Panc1 (cell line): Measurements from ENCODE around the gene AKAP13. TPM values are rescaled to one million over a fixed set of nuclear protein-coding genes. Genes with fewer than 3 reads are reported as not detected.

Experiments
- ATAC-seq: fragments of 200-7000 bp; cut with Tn5 transposase; 2 replicates; pipeline ENCODE4 v1.9.1; 2020; ENCODE audit warnings: mild to moderate bottlenecking, moderate library complexity
- BruUV-seq: library from RNA; stranded (reverse); fragments of 400-500 nt; replicated peaks from 2 replicates; lab custom pipeline; 2021; lab: Mats Ljungman, UMichigan
- CTCF ChIA-PET: fragments of 300-600 bp; sonication (Branson Sonifier 250); formaldehyde crosslinking; loops from one replicate; lab custom pipeline; 2022; ENCODE audit warnings: antibody characterized with exemption; lab: Charles Lee
- POLR2A ChIA-PET: fragments of 300-600 bp; sonication (Branson Sonifier 250); formaldehyde crosslinking; loops from one replicate; lab custom pipeline; 2022; ENCODE audit warnings: antibody characterized with exemption; lab: Charles Lee
- DNase-seq: peaks from one replicate; pipeline ENCODE4 v3.0.0-alpha.2; 2010; ENCODE audit warnings: low read depth, low spot score
- H3K27ac ChIP-seq: 2 replicates; pipeline ENCODE4 v1.5.1; 2011; ENCODE audit warnings: mild to moderate bottlenecking, low read length, inconsistent platforms
- H3K27me3 ChIP-seq: fragments of 200-500 bp; sonication (Bioruptor generic); 2 replicates; pipeline ENCODE4 v1.6.0; 2014; ENCODE audit warnings: low read length, inconsistent platforms; ENCODE audit not compliant: control insufficient read depth, insufficient read depth
- H3K36me3 ChIP-seq: fragments of 200-500 bp; sonication (Bioruptor generic); 2 replicates; pipeline ENCODE4 v1.5.1; 2014; ENCODE audit warnings: inconsistent platforms, mild to moderate bottlenecking, low read length, moderate library complexity; ENCODE audit not compliant: control insufficient read depth, insufficient read depth
- H3K4me1 ChIP-seq: 2 replicates; pipeline ENCODE4 v1.5.1; 2011; ENCODE audit warnings: inconsistent platforms, mild to moderate bottlenecking, low read length, moderate library complexity; ENCODE audit not compliant: control insufficient read depth, insufficient read depth
- H3K4me3 ChIP-seq, 2 experiments: 2 replicates each; pipeline ENCODE4 v1.5.1; 2011 to 2012; ENCODE audit warnings: low read depth in 2 of 2, low read length in 2 of 2, mild to moderate bottlenecking in 2 of 2, inconsistent platforms in 1 of 2, moderate library complexity in 1 of 2
- H3K9me3 ChIP-seq: fragments of 200-500 bp; sonication (Bioruptor generic); 2 replicates; pipeline ENCODE4 v1.5.1; 2014; ENCODE audit warnings: low read depth, mild to moderate bottlenecking, inconsistent platforms, low read length, moderate library complexity; ENCODE audit not compliant: control insufficient read depth, insufficient read depth
- POLR2AphosphoS5 ChIP-seq: IDR thresholded peaks from 2 replicates; pipeline ENCODE4 v1.6.1; 2012; ENCODE audit warnings: mild to moderate bottlenecking, low read depth, low read length, moderate library complexity
- SIN3A ChIP-seq: IDR thresholded peaks from 2 replicates; pipeline ENCODE4 v1.6.1; 2012; ENCODE audit warnings: low read depth, mild to moderate bottlenecking, low read length, moderate library complexity, borderline replicate concordance; ENCODE audit not compliant: insufficient read depth
- TCF7L2 ChIP-seq: IDR thresholded peaks from 2 replicates; pipeline ENCODE4 v1.6.1; 2011; ENCODE audit warnings: mild to moderate bottlenecking, low read depth, low read length, inconsistent platforms
- in situ Hi-C: cut with HindIII; loops from 2 replicates; pipeline ENCODE4 v1.10.0; 2016; ENCODE audit warnings: low sequenced_read_pairs, low pct_unique_long_range_greater_than_20kb
- intact Hi-C: fragments of 100-400 bp; cut with micrococcal nuclease; formaldehyde crosslinking; loops from one replicate; pipeline ENCODE4 v1.10.0; 2022; ENCODE audit not compliant: unreplicated experiment
- total RNA-seq: library from RNA; stranded (reverse); gene quantifications from one replicate; pipeline ENCODE4 v1.2.1, GENCODE V29; 2021; ENCODE audit not compliant: unreplicated experiment
- TF ChIP-seq, protein P1 (sequence below), 2 experiments: IDR thresholded peaks; 2 replicates each; pipeline ENCODE4 v1.6.1; 2011 to 2012; ENCODE audit warnings: low read depth in 2 of 2, control low read depth in 1 of 2, low read length in 1 of 2, mild to moderate bottlenecking in 1 of 2, moderate library complexity in 1 of 2; ENCODE audit not compliant: insufficient read depth in 1 of 2
- TF ChIP-seq, protein P2 (sequence below): fragments of 450-650 bp; IDR thresholded peaks from 2 replicates; pipeline ENCODE4 v1.5.1; 2017; ENCODE audit warnings: mild to moderate bottlenecking

Gene AKAP13
- total RNA-seq, 1 experiment from 2014 or later: 94.2 TPM

- BruUV-seq: no TSS peak
- ChIA-PET CTCF (no interaction called here), POLR2A (no interaction called here)
- in situ Hi-C loops (no loop called here), intact Hi-C loops (no loop called here)
- ATAC-seq (no peak), DNase-seq (no peak)
- peaks cover 6% of the 10 kb centered on the region; the same call in 1 of the 2 replicates for H3K36me3 ChIP-seq
- TF ChIP-seq, protein P1, sequence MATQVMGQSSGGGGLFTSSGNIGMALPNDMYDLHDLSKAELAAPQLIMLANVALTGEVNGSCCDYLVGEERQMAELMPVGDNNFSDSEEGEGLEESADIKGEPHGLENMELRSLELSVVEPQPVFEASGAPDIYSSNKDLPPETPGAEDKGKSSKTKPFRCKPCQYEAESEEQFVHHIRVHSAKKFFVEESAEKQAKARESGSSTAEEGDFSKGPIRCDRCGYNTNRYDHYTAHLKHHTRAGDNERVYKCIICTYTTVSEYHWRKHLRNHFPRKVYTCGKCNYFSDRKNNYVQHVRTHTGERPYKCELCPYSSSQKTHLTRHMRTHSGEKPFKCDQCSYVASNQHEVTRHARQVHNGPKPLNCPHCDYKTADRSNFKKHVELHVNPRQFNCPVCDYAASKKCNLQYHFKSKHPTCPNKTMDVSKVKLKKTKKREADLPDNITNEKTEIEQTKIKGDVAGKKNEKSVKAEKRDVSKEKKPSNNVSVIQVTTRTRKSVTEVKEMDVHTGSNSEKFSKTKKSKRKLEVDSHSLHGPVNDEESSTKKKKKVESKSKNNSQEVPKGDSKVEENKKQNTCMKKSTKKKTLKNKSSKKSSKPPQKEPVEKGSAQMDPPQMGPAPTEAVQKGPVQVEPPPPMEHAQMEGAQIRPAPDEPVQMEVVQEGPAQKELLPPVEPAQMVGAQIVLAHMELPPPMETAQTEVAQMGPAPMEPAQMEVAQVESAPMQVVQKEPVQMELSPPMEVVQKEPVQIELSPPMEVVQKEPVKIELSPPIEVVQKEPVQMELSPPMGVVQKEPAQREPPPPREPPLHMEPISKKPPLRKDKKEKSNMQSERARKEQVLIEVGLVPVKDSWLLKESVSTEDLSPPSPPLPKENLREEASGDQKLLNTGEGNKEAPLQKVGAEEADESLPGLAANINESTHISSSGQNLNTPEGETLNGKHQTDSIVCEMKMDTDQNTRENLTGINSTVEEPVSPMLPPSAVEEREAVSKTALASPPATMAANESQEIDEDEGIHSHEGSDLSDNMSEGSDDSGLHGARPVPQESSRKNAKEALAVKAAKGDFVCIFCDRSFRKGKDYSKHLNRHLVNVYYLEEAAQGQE (IDR thresholded peaks at IDR 0.05; ENCODE audit: insufficient read depth in 1 of 2, low read depth in 2 of 2, low read length in 1 of 2): no peak
- no peak for TF ChIP-seq POLR2AphosphoS5
- no peak for TF ChIP-seq SIN3A
- no peak for TF ChIP-seq TCF7L2
- TF ChIP-seq, protein P2, sequence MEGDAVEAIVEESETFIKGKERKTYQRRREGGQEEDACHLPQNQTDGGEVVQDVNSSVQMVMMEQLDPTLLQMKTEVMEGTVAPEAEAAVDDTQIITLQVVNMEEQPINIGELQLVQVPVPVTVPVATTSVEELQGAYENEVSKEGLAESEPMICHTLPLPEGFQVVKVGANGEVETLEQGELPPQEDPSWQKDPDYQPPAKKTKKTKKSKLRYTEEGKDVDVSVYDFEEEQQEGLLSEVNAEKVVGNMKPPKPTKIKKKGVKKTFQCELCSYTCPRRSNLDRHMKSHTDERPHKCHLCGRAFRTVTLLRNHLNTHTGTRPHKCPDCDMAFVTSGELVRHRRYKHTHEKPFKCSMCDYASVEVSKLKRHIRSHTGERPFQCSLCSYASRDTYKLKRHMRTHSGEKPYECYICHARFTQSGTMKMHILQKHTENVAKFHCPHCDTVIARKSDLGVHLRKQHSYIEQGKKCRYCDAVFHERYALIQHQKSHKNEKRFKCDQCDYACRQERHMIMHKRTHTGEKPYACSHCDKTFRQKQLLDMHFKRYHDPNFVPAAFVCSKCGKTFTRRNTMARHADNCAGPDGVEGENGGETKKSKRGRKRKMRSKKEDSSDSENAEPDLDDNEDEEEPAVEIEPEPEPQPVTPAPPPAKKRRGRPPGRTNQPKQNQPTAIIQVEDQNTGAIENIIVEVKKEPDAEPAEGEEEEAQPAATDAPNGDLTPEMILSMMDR: no peak
- no peaks in the 10 kb centered on the region for H3K27me3 ChIP-seq
- no peak overlapping the region for H3K27ac ChIP-seq
- H3K4me3 ChIP-seq: no peak overlapping the region
- peaks cover 7% of the 10 kb centered on the region for H3K4me1 ChIP-seq
- no peaks in the 10 kb centered on the region for H3K9me3 ChIP-seq
These were observed 159.8 kb downstream of the AKAP13 start for GRCh38 chr15:85540085-85540797.

DNA sequence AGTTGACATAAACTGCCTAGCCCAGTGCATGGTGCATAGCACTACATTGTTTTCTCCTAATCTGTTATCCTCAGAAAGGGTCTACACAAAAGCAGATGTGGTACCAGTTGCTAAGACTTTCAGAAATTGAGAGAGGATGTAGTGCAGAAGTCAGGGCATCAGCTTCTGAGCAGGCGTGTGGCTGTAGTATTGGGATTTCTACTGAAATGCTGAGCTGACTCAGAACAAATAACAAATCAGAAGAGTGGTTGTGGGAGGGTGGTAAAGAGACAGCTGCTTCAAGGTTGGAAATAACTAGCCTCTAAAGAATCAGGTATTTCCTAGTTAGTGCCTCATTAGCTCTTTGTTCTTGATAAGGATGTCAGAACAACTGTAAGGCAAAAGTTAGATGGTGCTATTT, 161.3 kb downstream of the AKAP13 start:
- H3K36me3 ChIP-seq: peaks cover 3% of the 10 kb centered on the region; the same call in 1 of the 2 replicates
- no peaks in the 10 kb centered on the region for H3K27me3 ChIP-seq
- CTCF ChIA-PET: no interaction called here
- no peak overlapping the region for H3K4me3 ChIP-seq
- peaks cover 7% of the 10 kb centered on the region for H3K4me1 ChIP-seq
- H3K9me3 ChIP-seq: no peaks in the 10 kb centered on the region
- intact Hi-C loops: no loop called here
- no peak overlapping the region for H3K27ac ChIP-seq
- in situ Hi-C loops: no loop called here
- TF ChIP-seq TCF7L2 (no peak), POLR2AphosphoS5 (no peak), SIN3A (no peak)
- TF ChIP-seq, protein P2: no peak
- TF ChIP-seq, protein P1 (IDR thresholded peaks at IDR 0.05; ENCODE audit: insufficient read depth in 1 of 2, low read depth in 2 of 2, low read length in 1 of 2): no peak
- POLR2A ChIA-PET: interaction anchor here (1.3 kb wide), 1 partner anchor 32 kb away, joined by 4 read pairs; no protein-coding TSS in a partner anchor
- DNase-seq (no peak), ATAC-seq (0 out of 2 replicates have a peak, but pooled peaks have one; percentile 44)
- no TSS peak for BruUV-seq
